Smooth muscle cell (in vitro differentiated cells): ENCODE measurements around the gene ZCCHC3. TPM values are rescaled to one million over a fixed set of nuclear protein-coding genes. Genes with fewer than 3 reads are reported as not detected.

Source experiments
- DNase-seq: peaks from one replicate; lab custom pipeline; 2025; ENCODE audit not compliant: unreplicated experiment; lab: John Stamatoyannopoulos, UW
- H2AFZ ChIP-seq: fragments of 200-600 bp; sonication (generic); 2 replicates; pipeline ENCODE4 v1.6.0; 2016; ENCODE audit warnings: antibody characterized with exemption, low read depth, mild to moderate bottlenecking
- H3F3A ChIP-seq: fragments of 200-600 bp; sonication (generic); 2 replicates; pipeline ENCODE4 v1.6.0; 2017; ENCODE audit warnings: antibody characterized with exemption, low read depth
- H3K27ac ChIP-seq: fragments of 200-600 bp; sonication (generic); 2 replicates; pipeline ENCODE4 v1.5.1; 2016; ENCODE audit warnings: low read depth, mild to moderate bottlenecking
- H3K27me3 ChIP-seq: fragments of 200-600 bp; sonication (generic); 2 replicates; pipeline ENCODE4 v1.6.1; 2016; ENCODE audit warnings: low read depth, mild to moderate bottlenecking
- H3K36me3 ChIP-seq: fragments of 200-600 bp; sonication (generic); 2 replicates; pipeline ENCODE4 v1.5.1; 2016; ENCODE audit warnings: low read depth
- H3K4me1 ChIP-seq: fragments of 200-600 bp; sonication (generic); 2 replicates; pipeline ENCODE4 v1.5.1; 2016; ENCODE audit warnings: low read depth
- H3K4me2 ChIP-seq: fragments of 200-600 bp; sonication (generic); 2 replicates; pipeline ENCODE4 v1.6.0; 2016; ENCODE audit warnings: mild to moderate bottlenecking
- H3K4me3 ChIP-seq: fragments of 200-600 bp; sonication (generic); 2 replicates; pipeline ENCODE4 v1.5.1; 2016; ENCODE audit warnings: mild to moderate bottlenecking
- H3K79me2 ChIP-seq: fragments of 200-600 bp; sonication (generic); 2 replicates; pipeline ENCODE4 v1.6.0; 2016; ENCODE audit warnings: low read depth, mild to moderate bottlenecking
- H3K9ac ChIP-seq: fragments of 200-600 bp; sonication (generic); 2 replicates; pipeline ENCODE4 v1.6.0; 2016; ENCODE audit warnings: low read depth
- H3K9me3 ChIP-seq: fragments of 200-600 bp; sonication (generic); replicated peaks from 2 replicates; pipeline ENCODE4 v1.5.1; 2016; ENCODE audit warnings: low read depth
- H4K20me1 ChIP-seq: fragments of 200-600 bp; sonication (generic); 2 replicates; pipeline ENCODE4 v1.6.0; 2016; ENCODE audit warnings: low read depth
- WGBS: methylation state at CpG from one replicate; pipeline ENCODE4 v1.1.7; 2016; ENCODE audit warnings: low lambda C conversion rate; 5-methylcytosine and 5-hydroxymethylcytosine counted together
- polyA plus RNA-seq: library from polyadenylated mRNA; unstranded; fragments of >200 nt; fragmentation: Nextera tagmentation; extraction: Ambion mirVana; gene quantifications from 2 replicates; pipeline ENCODE4 v1.2.1, GENCODE V29; 2016
- total RNA-seq: library from RNA; depleted of rRNA; stranded (reverse); fragments of >200 nt; gene quantifications from 2 replicates; pipeline ENCODE4 v1.2.3, GENCODE V29; 2014
- TF ChIP-seq, protein P1 (sequence below): fragments of 200-600 bp; sonication (generic); IDR thresholded peaks from 2 replicates; pipeline ENCODE4 v1.5.1; 2017; ENCODE audit warnings: borderline replicate concordance, mild to moderate bottlenecking, antibody characterized with exemption; ENCODE audit not compliant: insufficient read depth, poor library complexity, severe bottlenecking

The ZCCHC3 gene
- total and polyA plus RNA-seq, 2 experiments from 2014 or later = 27.7 to 32.4 TPM

DNA sequence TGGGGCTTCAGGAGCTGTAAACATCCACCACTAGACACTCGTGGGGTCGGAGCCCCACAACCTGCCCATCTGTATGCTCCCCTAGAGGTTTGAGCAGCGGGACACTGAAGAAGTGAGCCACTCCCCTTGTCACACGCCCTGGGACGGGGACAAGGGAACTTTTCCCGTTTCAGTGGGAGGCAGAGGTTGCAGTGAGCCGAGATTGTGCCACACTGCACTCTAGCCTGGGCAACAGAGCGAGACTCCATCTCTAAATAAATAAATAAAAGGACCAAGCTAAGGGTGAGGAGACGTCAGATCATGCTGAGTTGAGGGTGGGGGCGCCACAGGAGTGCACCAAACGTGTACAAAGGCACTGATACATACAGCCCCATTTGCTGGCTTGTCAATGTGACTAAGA, 8.4 kb downstream of the ZCCHC3 start:
- 81% methylated on average over 11 of the region's 11 CpGs for WGBS
- H3K9ac ChIP-seq = no peak overlapping the region
- H3K79me2 ChIP-seq = peaks cover 4% of the 10 kb centered on the region

DNA sequence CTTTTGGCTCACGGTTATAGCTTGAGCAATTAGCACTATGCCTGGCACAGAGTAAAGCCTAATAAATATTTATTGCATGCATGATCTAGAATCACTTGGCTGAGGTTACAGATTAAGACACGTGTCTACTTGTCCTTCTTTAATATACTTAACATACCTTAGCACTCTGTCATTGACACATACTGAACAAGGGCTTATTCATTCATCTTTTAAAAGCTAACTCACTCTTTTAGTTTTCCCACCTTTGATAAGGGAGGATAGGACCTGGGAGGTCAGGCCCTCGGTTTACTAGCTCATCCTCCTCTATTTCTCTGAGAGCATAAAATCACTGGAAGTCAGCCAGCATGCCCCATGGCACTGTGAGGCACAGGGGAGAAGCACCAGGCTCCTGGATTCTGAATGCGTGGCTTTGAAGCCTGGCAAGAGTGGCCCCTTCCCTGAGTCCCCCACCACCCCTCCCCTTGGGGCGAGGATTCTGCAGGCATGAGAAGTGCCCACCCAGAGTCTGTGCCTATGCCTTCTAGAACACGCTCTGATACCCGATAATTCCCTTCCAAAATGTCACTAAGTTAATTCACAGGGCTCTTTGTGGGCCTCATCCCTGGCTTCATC, 11.2 kb downstream of the ZCCHC3 start:
- H4K20me1 ChIP-seq = no peaks in the 10 kb centered on the region
- H3K4me2 ChIP-seq = no peak overlapping the region
- no peaks in the 10 kb centered on the region for H3K27me3 ChIP-seq
- WGBS = 69% methylated on average over 7 of the region's 7 CpGs
- H3K9ac ChIP-seq = no peak overlapping the region
- H3K27ac ChIP-seq = peak overlapping the region; percentile 99
- H3K9me3 ChIP-seq = no peaks in the 10 kb centered on the region
- TF ChIP-seq, protein P1, sequence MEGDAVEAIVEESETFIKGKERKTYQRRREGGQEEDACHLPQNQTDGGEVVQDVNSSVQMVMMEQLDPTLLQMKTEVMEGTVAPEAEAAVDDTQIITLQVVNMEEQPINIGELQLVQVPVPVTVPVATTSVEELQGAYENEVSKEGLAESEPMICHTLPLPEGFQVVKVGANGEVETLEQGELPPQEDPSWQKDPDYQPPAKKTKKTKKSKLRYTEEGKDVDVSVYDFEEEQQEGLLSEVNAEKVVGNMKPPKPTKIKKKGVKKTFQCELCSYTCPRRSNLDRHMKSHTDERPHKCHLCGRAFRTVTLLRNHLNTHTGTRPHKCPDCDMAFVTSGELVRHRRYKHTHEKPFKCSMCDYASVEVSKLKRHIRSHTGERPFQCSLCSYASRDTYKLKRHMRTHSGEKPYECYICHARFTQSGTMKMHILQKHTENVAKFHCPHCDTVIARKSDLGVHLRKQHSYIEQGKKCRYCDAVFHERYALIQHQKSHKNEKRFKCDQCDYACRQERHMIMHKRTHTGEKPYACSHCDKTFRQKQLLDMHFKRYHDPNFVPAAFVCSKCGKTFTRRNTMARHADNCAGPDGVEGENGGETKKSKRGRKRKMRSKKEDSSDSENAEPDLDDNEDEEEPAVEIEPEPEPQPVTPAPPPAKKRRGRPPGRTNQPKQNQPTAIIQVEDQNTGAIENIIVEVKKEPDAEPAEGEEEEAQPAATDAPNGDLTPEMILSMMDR = no peak
- H3K79me2 ChIP-seq = peaks cover under 1% of the 10 kb centered on the region
- no peak overlapping the region for H2AFZ ChIP-seq
- H3K4me3 ChIP-seq = no peak overlapping the region
- H3K4me1 ChIP-seq = peaks cover 19% of the 10 kb centered on the region
- H3K36me3 ChIP-seq = no peaks in the 10 kb centered on the region
- DNase-seq = no peak
- H3F3A ChIP-seq = peaks cover 7% of the 10 kb centered on the region

More for the DNA sequence above, 8.4 kb downstream of the ZCCHC3 start:
- Histone ChIP-seq H3K27me3 (no peaks in the 10 kb centered on the region), H3K27ac (no peak overlapping the region), H3K36me3 (no peaks in the 10 kb centered on the region), H3F3A (peaks cover 20% of the 10 kb centered on the region), H4K20me1 (peaks cover 11% of the 10 kb centered on the region), H3K9me3 (no peaks in the 10 kb centered on the region), H3K4me1 (peaks cover 34% of the 10 kb centered on the region), H2AFZ (no peak overlapping the region), H3K4me3 (no peak overlapping the region), H3K4me2 (no peak overlapping the region)
- TF ChIP-seq, protein P1 = no peak
- DNase-seq = no peak

DNA sequence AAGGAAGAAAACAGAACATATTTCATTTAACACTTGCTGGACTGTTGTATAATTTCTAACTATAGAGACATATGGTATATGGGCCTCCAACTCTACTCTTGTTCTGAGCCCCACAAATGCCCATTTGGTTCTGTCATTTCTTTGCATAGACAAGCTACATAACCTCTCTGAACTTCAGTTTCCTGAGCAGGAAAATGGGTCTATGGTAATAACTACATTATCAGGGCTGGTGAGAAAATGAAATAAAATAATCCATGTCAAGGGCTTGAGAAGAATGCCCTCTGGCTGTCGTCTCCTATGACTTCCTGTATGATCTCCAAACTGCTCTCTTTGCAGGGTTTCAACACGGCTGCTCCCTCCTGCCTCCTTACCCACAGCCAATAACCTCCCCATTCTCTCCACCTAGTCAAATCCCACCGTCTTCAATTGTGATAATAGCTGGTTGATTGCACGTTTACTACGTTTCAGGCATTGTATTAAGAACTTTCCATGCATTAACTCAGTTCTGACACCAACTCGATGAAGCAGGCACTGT, 12.0 kb downstream of the ZCCHC3 start:
- Histone ChIP-seq H3K79me2 (no peaks in the 10 kb centered on the region), H3K4me1 (peaks cover 19% of the 10 kb centered on the region), H3K4me3 (peak overlapping the region; percentile 59), H4K20me1 (no peaks in the 10 kb centered on the region), H3K36me3 (no peaks in the 10 kb centered on the region), H3K9me3 (no peaks in the 10 kb centered on the region), H2AFZ (peak overlapping the region; percentile 71), H3K4me2 (peak overlapping the region; percentile 90), H3K9ac (peak overlapping the region; percentile 98), H3F3A (peaks cover 7% of the 10 kb centered on the region), H3K27ac (peak overlapping the region; percentile 99), H3K27me3 (no peaks in the 10 kb centered on the region)
- 5% methylated on average over 6 of the region's 6 CpGs for WGBS
- DNase-seq = no peak
- TF ChIP-seq, protein P1 = no peak
